Stimulated activated CD8-positive, alpha-beta memory T cell treated with anti-CD3 and anti-CD28 coated beads, Interleukin-7, amount 100 ng/mL, for 24 hours (primary cell): ENCODE results near the gene COL23A1.

Source experiments
- DNase-seq: peaks from one replicate; pipeline ENCODE4 v3.0.0-alpha.2; 2020; ENCODE audit warnings: low read depth

The COL23A1 gene

GRCh38 chr5:178297751-178298150 lies 292.4 kb downstream of the COL23A1 start:
- no peak for DNase-seq

- no peak for DNase-seq
Measured at GRCh38 chr5:178296066-178296465, 294.1 kb downstream of the COL23A1 start.

- DNase-seq: no peak
Measured at GRCh38 chr5:178295589-178295988, 294.6 kb downstream of the COL23A1 start.

GRCh38 chr5:178293815-178294214 lies 296.4 kb downstream of the COL23A1 start:
- no peak for DNase-seq

- DNase-seq: no peak
Measured at GRCh38 chr5:178293400-178293799, 296.8 kb downstream of the COL23A1 start.

- DNase-seq: no peak
Measured at GRCh38 chr5:178292826-178293205, 297.4 kb downstream of the COL23A1 start.

- DNase-seq: no peak
Measured at GRCh38 chr5:178291969-178292825, 298.0 kb downstream of the COL23A1 start.

GRCh38 chr5:178291161-178291561 lies 299.0 kb downstream of the COL23A1 start:
- no peak for DNase-seq

- DNase-seq: no peak
Measured at GRCh38 chr5:178290376-178290775, 299.8 kb downstream of the COL23A1 start.

- DNase-seq: no peak
Measured at GRCh38 chr5:178289438-178289837, 300.8 kb downstream of the COL23A1 start.

- no peak for DNase-seq
Measured at GRCh38 chr5:178288401-178289368, 301.5 kb downstream of the COL23A1 start.

- no peak for DNase-seq
Measured at GRCh38 chr5:178287791-178288105, 302.4 kb downstream of the COL23A1 start.

GRCh38 chr5:178287091-178287790 lies 303.0 kb downstream of the COL23A1 start:
- no peak for DNase-seq

GRCh38 chr5:178286226-178287090 lies 303.7 kb downstream of the COL23A1 start:
- no peak for DNase-seq

- no peak for DNase-seq
Measured at GRCh38 chr5:178285399-178286225, 304.6 kb downstream of the COL23A1 start.

- DNase-seq: no peak
Measured at GRCh38 chr5:178284996-178285395, 305.2 kb downstream of the COL23A1 start.

- DNase-seq: no peak
Measured at GRCh38 chr5:178284093-178284675, 306.0 kb downstream of the COL23A1 start.

- no peak for DNase-seq
Measured at GRCh38 chr5:178283520-178283919, 306.7 kb downstream of the COL23A1 start.

- no peak for DNase-seq
Measured at GRCh38 chr5:178282391-178282790, 307.8 kb downstream of the COL23A1 start.

GRCh38 chr5:178281331-178281730 lies 308.9 kb downstream of the COL23A1 start:
- no peak for DNase-seq
